HCT116 (cell line): ENCODE data around the gene MAN1A1.

Source experiments
- ATF3 ChIP-seq: IDR thresholded peaks from 2 replicates; pipeline ENCODE4 v1.6.1; 2012
- EZH2 ChIP-seq: fragments of 200-600 bp; sonication (generic); IDR thresholded peaks from 2 replicates; pipeline ENCODE4 v1.6.1; 2017; ENCODE audit warnings: antibody characterized with exemption, mixed run types
- POLR2A ChIP-seq: IDR thresholded peaks from 2 replicates; pipeline ENCODE4 v1.7.0; 2011; ENCODE audit warnings: borderline replicate concordance; ENCODE audit not compliant: insufficient read depth, insufficient read length; ENCODE audit errors: extremely low read depth
- POLR2AphosphoS5 ChIP-seq: IDR thresholded peaks from 2 replicates; pipeline ENCODE4 v1.6.1; 2011; ENCODE audit warnings: mild to moderate bottlenecking, low read depth, low read length, moderate library complexity
- SIN3A ChIP-seq: IDR thresholded peaks from 2 replicates; pipeline ENCODE4 v1.6.1; 2012; ENCODE audit warnings: low read depth
- SP1 ChIP-seq: IDR thresholded peaks from 2 replicates; pipeline ENCODE4 v1.6.1; 2012; ENCODE audit warnings: low read depth
- TCF7L2 ChIP-seq: IDR thresholded peaks from 2 replicates; pipeline ENCODE4 v1.7.0; 2011; ENCODE audit warnings: borderline replicate concordance, inconsistent platforms; ENCODE audit not compliant: insufficient read depth, insufficient read length; ENCODE audit errors: extremely low read depth
- YY1 ChIP-seq: IDR thresholded peaks from 2 replicates; pipeline ENCODE4 v1.6.1; 2011; ENCODE audit warnings: low read length, low read depth, moderate library complexity, mild to moderate bottlenecking; ENCODE audit not compliant: insufficient replicate concordance; ENCODE audit errors: extremely low read depth
- ZBTB33 ChIP-seq: IDR thresholded peaks from 2 replicates; pipeline ENCODE4 v1.6.1; 2011; ENCODE audit warnings: mild to moderate bottlenecking, low read length, moderate library complexity; ENCODE audit not compliant: insufficient replicate concordance; ENCODE audit errors: extremely low read depth
- TF ChIP-seq, protein P1 (sequence below), 3 experiments: fragments of 200-600 bp in 1 of 3; sonication (generic) in 1 of 3; IDR thresholded peaks in 2 of 3; conservative IDR thresholded peaks in 1 of 3; 2 replicates each; pipeline ENCODE4 v1.5.1; 2012 to 2017; ENCODE audit warnings: low read depth in 2 of 3, low read length in 2 of 3, antibody characterized with exemption in 1 of 3, borderline replicate concordance in 1 of 3, control low read depth in 1 of 3, mild to moderate bottlenecking in 1 of 3, mixed read lengths in 1 of 3, mixed run types in 1 of 3, moderate library complexity in 1 of 3; ENCODE audit not compliant: insufficient read depth in 1 of 3
- TF ChIP-seq, protein P2 (sequence below): IDR thresholded peaks from 2 replicates; pipeline ENCODE4 v1.6.1; 2012; ENCODE audit warnings: low read depth

GRCh38 chr6:119195204-119195603 lies 154.4 kb downstream of the MAN1A1 start:
- TF ChIP-seq ATF3, result no peak
- no peak for TF ChIP-seq POLR2A
- TF ChIP-seq, protein P1, sequence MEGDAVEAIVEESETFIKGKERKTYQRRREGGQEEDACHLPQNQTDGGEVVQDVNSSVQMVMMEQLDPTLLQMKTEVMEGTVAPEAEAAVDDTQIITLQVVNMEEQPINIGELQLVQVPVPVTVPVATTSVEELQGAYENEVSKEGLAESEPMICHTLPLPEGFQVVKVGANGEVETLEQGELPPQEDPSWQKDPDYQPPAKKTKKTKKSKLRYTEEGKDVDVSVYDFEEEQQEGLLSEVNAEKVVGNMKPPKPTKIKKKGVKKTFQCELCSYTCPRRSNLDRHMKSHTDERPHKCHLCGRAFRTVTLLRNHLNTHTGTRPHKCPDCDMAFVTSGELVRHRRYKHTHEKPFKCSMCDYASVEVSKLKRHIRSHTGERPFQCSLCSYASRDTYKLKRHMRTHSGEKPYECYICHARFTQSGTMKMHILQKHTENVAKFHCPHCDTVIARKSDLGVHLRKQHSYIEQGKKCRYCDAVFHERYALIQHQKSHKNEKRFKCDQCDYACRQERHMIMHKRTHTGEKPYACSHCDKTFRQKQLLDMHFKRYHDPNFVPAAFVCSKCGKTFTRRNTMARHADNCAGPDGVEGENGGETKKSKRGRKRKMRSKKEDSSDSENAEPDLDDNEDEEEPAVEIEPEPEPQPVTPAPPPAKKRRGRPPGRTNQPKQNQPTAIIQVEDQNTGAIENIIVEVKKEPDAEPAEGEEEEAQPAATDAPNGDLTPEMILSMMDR (IDR thresholded peaks at IDR 0.05 in 2 of 3, conservative IDR thresholded peaks at IDR 0.05 in 1 of 3; ENCODE audit: borderline replicate concordance in 1 of 3, insufficient read depth in 1 of 3, low read depth in 2 of 3, low read length in 2 of 3), result no peak
- TF ChIP-seq POLR2AphosphoS5, result no peak
- no peak for TF ChIP-seq SP1
- TF ChIP-seq ZBTB33, result no peak
- TF ChIP-seq TCF7L2, result no peak
- no peak for TF ChIP-seq YY1
- no peak for TF ChIP-seq EZH2
- TF ChIP-seq SIN3A, result no peak
- TF ChIP-seq, protein P2, sequence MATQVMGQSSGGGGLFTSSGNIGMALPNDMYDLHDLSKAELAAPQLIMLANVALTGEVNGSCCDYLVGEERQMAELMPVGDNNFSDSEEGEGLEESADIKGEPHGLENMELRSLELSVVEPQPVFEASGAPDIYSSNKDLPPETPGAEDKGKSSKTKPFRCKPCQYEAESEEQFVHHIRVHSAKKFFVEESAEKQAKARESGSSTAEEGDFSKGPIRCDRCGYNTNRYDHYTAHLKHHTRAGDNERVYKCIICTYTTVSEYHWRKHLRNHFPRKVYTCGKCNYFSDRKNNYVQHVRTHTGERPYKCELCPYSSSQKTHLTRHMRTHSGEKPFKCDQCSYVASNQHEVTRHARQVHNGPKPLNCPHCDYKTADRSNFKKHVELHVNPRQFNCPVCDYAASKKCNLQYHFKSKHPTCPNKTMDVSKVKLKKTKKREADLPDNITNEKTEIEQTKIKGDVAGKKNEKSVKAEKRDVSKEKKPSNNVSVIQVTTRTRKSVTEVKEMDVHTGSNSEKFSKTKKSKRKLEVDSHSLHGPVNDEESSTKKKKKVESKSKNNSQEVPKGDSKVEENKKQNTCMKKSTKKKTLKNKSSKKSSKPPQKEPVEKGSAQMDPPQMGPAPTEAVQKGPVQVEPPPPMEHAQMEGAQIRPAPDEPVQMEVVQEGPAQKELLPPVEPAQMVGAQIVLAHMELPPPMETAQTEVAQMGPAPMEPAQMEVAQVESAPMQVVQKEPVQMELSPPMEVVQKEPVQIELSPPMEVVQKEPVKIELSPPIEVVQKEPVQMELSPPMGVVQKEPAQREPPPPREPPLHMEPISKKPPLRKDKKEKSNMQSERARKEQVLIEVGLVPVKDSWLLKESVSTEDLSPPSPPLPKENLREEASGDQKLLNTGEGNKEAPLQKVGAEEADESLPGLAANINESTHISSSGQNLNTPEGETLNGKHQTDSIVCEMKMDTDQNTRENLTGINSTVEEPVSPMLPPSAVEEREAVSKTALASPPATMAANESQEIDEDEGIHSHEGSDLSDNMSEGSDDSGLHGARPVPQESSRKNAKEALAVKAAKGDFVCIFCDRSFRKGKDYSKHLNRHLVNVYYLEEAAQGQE, result no peak
